GM18520 (cell line): ENCODE data around the gene FAM241A.

Source experiments
- ATAC-seq: cut with Tn5 transposase; IDR thresholded peaks from one replicate; pipeline ENCODE4 v1.9.1; 2021; ENCODE audit not compliant: unreplicated experiment

Gene FAM241A

DNA sequence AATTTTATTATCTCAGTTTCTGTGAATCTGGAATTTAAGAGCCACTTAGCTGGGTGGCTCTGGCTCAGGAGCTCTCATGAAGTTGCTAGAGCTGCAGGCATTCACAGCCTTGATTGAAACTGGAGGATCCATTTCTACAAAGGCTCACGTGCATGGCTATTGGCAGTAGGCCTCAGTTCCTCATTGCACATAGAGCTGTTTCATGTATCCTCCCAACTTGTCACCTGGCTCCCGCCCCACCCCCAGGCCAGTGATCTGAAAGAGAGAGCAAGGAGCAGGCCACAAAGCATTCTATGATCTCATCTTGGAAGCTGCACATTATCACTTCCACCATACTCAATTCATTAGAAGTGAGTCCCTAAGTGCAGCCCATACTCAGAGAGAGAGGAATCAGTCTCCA is 67.8 kb downstream of the FAM241A start:
- no peak for ATAC-seq

DNA sequence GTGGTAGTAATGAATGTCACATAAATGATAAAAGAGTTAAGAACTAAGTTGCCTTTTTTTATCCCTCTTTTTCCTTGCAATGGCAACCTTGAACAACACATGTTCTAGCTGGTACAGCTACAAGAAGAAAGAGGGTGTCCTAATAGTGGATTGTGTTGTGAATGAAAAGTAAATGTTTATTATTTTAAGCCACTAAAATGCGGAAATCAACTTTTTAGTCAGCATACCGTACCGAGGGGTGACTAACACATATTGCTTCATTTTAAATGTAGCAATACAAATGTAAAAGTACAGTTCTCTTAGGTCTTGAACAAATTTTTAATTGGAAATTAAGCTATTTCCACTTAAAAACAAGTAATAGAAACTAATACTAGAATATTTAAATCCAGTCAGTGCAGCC is 68.6 kb downstream of the FAM241A start:
- ATAC-seq, result no peak

DNA sequence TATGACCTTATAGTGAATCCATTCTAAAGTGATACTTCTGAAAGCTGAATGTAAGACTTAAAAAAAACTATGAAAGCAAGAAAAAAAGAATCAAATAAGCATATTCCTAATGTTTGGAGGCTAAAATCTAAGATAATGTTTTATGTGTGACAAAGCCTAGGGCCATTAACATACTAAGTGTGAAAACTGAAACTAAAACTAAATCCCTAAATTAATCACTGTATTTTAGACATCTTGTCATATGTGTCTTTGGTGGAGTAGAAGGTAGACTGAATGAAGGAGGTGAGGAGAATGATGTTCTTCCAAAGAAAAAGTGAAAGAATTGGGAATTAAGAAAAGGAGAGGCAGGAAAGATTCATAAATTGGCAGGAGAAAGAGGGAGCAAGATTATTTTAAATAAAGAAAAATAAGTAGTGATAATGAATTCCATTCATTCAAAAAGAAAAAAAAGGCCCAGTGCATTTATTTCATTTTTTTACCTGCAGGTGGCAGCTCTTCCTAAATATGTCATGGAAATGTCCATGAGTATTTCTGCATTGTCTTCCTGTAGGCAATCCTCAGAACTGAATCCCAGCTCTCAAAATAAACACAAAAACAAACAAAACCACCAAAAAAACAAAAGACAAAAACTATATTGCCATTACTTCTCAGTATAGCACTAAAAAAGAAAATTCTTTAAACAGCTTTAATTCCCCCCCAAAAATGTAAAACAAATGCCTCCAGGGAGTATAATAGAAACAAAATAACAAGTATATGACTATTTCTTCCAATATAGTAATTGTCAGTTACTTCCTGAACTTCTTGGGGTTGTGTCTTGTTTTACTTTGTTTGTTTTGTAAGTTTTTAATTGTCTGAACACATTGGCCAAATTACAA is 69.4 kb downstream of the FAM241A start:
- no peak for ATAC-seq

DNA sequence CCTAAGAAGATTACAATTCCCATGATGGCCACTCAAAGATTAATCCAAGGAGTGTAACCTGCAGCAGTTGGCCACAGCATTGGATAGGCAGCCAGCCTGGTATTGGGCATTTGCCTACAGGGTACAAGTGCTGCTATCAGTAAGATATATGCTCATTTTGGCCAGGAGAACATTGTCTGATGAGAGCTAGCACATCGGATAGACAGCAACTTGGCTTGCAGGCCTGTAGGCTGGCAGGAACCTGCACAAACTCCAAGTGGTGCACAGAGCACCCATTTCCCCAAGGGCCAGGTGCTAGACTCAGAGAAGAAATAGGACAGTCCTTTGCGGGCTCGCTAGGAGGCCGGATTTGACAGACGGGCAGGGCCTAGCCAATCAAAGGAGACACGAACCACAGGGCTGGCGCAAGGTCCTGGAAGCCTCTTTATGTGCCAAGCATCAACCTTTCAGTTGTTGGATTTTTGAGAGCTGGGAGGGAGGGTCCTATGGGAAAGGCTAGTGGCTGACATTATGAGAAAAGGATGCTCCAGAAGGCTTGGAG is 74.6 kb downstream of the FAM241A start:
- no peak for ATAC-seq

DNA sequence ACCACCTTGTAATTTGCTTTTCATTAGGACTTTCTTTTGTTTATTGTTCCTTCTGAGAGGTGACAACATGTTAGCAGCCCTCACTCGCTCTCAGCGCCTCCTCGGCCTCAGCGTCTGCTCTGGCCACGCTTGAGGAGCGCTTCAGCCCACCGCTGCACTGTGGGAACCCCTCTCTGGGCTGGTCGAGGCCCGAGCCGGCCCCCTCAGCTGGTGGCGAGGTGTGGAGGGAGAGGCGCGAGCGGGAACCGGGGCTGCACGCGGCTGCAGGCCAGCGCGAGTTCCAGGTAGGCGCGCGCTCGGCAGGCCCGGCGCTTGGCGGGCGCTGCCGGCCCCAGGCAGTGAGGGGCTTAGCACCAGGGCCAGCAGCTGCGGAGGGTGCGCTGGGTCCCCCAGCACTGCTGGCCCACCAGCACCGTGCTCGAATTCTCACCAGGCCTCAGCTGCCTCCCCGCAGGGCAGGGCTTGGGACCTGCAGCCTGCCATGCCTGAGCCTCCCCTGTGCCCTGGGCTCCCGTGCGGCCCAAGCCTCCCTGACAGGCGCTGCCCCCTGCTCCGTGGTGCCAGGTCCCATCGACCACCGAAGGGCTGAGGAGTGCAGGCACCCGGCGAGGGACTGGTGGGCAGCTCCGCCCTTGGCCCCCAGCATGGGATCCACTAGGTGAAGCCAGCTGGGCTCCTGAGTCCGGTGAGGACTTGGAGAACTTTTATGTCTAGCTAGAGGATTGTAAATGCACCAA is 77.1 kb downstream of the FAM241A start:
- no peak for ATAC-seq

DNA sequence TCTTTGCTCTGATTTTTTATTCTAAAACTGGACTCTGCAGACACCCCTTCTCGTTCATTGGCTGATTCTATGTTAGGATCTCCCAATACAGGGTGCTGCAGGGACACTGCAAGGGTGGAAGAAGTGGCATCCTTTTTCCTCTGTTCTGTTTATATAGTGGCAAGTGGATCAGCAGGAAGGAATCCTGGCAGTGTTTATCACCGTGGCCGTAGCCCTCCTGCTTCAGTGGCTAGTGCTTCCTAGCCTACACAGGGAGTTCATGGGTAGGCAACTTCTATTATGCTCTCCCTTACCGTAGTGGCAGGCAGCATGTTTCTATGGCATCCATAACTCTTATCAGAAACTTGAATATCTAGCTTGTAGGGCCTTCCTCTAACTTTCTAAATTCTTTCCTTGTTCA is 79.9 kb downstream of the FAM241A start:
- no peak for ATAC-seq

DNA sequence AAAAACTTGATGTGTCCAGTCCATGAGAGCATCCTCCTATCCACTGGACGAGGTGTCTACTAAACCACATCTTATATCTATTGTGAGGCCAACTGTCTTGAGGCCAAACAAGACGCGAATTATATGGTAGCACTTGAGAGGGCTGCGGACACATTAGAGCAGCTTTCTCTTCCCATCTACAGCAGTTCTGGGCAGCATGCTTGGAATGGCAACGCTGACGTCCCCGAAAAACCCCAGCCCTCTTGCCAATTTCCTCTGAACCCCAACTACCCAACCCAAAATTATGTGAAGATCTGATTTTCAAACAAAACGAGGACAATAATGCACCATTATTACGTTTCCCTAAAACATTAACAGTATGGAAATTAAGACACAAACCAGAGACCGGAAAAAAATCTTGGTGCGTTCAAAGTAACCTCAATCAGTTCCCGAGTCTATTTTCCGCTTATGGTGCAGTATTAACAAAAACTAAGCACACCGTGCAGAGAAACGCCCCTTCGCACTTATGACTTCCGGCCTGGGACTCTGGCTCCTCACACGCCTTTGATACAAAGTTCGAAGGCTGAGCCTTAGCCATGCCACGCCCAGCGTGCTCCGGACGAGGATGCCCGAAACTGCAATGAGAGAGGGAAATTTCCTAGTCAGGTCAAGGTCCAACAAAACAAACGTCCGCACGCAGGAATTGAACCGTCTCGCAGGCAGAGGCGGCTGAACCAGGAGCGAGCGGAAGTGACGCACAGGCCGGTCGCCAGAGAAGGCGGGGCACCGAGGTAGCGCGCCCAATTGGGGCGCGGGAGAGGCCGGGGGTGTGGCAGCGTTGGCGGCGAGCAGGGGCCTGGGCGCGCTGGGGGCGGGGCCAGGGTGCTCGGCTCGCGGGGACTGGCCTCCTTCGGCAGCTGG is 85.9 kb downstream of the FAM241A start:
- peak; percentile 72 for ATAC-seq

DNA sequence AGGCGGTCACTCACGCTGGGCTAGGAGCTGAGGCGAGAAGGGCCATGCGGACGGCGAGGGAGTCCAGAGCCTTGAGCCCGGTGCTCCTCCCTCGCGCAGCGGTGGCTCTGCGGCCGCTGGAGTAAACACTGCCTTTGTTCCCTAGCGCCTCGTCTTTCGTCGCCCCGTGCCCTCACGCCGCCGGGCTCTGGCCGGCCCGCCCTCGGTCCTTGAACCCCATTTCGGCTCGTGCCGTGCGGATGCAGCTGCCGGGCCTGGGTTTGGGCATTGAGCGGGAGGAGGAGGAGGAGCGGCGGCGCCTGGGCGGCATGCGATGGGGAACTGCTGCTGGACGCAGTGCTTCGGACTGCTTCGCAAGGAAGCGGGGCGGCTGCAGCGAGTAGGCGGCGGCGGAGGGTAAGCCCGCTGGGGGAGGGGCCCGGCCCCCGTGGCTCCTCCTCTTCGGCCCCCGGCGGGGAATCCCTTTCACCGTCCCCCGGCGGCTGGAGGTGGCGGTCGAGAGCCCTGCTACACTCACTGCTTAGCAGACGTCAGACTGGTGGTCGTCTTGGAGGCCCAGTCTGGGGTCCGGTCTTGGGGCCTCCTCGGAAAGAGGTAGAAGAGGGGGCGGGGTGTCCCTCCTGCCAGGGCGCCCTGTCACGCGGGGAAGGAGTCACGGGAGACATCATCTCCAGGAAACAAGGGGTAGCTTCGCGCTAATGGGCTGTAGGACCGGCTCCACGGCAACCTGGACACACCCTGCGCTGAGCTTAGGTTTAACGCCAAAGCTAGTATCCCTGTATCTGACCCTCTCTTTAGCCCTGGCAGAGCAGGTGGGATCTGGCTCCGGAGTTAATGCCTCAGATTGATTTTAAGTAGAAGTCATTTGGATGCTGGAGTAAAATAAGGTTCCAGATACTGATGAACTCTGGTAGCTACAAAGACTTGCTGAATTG is 86.8 kb downstream of the FAM241A start, which contains the start of gene AP1AR:
Gene AP1AR, plus strand, starts transcription at position 9 of the 935 bp plus-strand sequence. Its CDS starts 305 bp downstream, at position 314.
- ATAC-seq, result peak; percentile 46

DNA sequence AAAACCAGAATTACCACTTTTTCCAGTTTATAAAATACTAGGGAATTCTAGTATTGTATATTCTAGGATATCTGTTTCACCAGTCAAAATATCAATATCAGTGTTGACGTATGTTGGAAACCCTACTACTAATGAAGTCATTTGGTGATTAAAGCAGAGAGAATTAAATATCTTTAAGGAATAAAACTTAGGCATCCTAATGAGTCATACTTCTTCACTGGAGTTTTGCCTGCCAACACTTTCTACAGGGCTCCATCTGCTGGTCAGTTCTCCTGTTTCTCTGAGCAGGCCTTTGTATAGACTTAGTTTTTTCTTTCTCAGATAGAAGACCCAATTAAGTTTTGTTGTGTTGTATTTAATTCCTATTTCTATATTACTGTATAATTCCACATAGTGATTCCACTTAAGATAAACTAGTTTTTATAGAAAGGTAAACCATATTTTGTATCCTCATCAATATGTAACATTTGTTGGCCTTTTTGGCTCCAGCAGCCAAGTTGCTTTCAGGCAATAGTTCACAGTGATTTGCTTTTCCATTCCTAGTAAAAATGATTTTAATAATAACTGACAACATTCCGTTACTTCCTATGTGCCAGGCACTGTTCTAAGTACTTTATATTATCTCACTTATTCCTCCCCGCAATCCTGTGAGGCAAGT is 89.8 kb downstream of the FAM241A start:
- no peak for ATAC-seq

DNA sequence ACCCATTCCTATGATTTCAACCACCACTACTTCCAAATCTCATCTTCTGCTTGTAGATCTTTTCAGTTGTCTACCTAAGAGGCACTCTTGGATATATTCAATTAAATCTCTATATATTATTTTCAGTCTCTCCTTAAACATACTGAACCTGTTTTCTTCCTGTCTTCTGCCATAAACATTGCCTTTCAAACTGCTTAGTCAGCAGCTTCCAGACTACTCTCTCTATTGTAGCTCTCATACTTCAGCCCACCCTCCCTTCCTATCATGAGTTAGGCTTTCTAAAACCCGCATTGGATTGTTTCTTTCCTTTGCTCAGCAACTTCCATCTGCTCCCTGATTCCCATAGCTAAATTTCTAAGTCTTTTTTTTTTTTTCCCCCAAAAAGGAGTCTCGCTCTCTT is 90.8 kb downstream of the FAM241A start:
- no peak for ATAC-seq

DNA sequence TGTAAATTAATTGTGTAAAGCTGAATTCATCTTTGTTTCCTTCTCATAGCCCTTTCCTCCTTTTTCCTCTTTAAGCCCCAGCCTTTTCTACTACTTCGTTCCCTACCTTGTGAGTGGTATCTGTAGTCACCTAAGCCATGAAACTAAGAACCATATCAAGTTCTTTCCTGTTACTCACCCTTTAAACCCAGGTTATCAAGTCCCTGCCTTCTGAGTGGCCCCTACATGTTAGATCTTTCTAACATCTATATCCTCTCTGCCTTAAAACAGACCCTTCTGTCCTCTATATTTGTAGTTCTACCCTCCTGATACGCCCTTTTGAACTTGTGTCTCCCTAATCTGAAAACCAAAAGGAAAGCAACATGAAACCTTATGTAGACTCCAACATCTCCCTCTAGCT is 93.6 kb downstream of the FAM241A start:
- ATAC-seq, result no peak
